NCI-H2196 (cell line): Measurements from ENCODE around the gene AFAP1L2.

ENCODE experiments used
- DNase-seq: peaks from one replicate; lab custom pipeline; 2025; ENCODE audit not compliant: unreplicated experiment; lab: John Stamatoyannopoulos, UW

AFAP1L2 gene

GRCh38 chr10:114412907-114413797 lies 8.8 kb upstream of the AFAP1L2 start:
- DNase-seq: peak; percentile 4

GRCh38 chr10:114408968-114409444 lies 4.7 kb upstream of the AFAP1L2 start:
- DNase-seq: no peak

GRCh38 chr10:114408112-114408967 lies 4.0 kb upstream of the AFAP1L2 start:
- DNase-seq: no peak

- no peak for DNase-seq
Observed at GRCh38 chr10:114406455-114406854, 2.2 kb upstream of the AFAP1L2 start.

GRCh38 chr10:114405011-114405350 lies 679 bp upstream of the AFAP1L2 start:
- DNase-seq: no peak

- no peak for DNase-seq
Observed at GRCh38 chr10:114403541-114404161, 651 bp downstream of the AFAP1L2 start.

- no peak for DNase-seq
Observed at GRCh38 chr10:114402871-114403540, 1.3 kb downstream of the AFAP1L2 start.

GRCh38 chr10:114402233-114402632 lies 2.1 kb downstream of the AFAP1L2 start:
- DNase-seq: no peak

GRCh38 chr10:114401195-114401791 lies 3.0 kb downstream of the AFAP1L2 start:
- no peak for DNase-seq

GRCh38 chr10:114400091-114400490 lies 4.2 kb downstream of the AFAP1L2 start:
- DNase-seq: no peak

- no peak for DNase-seq
Observed at GRCh38 chr10:114399576-114399975, 4.7 kb downstream of the AFAP1L2 start.

- DNase-seq: no peak
Observed at GRCh38 chr10:114398587-114399331, 5.5 kb downstream of the AFAP1L2 start.

GRCh38 chr10:114397651-114398145 lies 6.6 kb downstream of the AFAP1L2 start:
- no peak for DNase-seq

- no peak for DNase-seq
Observed at GRCh38 chr10:114396464-114396863, 7.8 kb downstream of the AFAP1L2 start.

- DNase-seq: no peak
Observed at GRCh38 chr10:114395366-114396022, 8.8 kb downstream of the AFAP1L2 start.

GRCh38 chr10:114394531-114394930 lies 9.8 kb downstream of the AFAP1L2 start:
- no peak for DNase-seq

- DNase-seq: no peak
Observed at GRCh38 chr10:114393886-114394285, 10.4 kb downstream of the AFAP1L2 start.

GRCh38 chr10:114393482-114393881 lies 10.8 kb downstream of the AFAP1L2 start:
- DNase-seq: no peak
